ENCODE measurements around the gene KLC1.

KLC1 gene

DNA sequence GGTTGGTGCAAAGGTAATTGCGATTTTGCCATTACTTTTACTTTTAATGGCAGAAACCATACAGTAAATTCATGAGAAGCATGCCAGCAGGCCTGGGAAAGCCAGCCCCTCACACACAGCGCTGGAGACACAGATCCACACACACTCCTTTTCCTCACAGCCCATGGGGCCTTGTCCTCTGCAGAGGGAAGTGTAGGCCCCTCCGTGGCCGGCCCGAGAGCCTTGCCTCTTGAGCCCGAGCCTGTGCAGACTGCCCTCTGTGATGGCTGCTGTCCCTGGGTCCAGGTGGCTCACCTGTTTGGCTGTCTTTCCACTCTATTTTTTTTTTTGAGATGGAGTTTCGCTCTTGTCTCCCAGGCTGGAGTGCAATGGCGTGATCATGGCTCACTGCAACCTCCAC is 46.9 kb downstream of the KLC1 start:
- Histone ChIP-seq H3K9me2 (replicated peaks; ENCODE audit: control insufficient read depth, low read length) (no peaks in the 10 kb centered on the region), H3K4me2 (ENCODE audit: low read length) (no peak overlapping the region), H3K4me3 (ENCODE audit: low read length) (no peak overlapping the region), H3K27ac (ENCODE audit: low read depth, low read length) (no peak overlapping the region), H3K79me2 (ENCODE audit: control insufficient read depth, low read length) (peaks cover 10% of the 10 kb centered on the region), H3K9me3 (ENCODE audit: control insufficient read depth, insufficient read depth, low read length) (no peaks in the 10 kb centered on the region), H4K20me1 (ENCODE audit: control insufficient read depth, insufficient read depth, low read depth, low read length) (no peaks in the 10 kb centered on the region), H3K27me3 (ENCODE audit: control insufficient read depth, low read length) (no peaks in the 10 kb centered on the region), H3F3A (ENCODE audit: control insufficient read depth, insufficient read depth) (peaks cover 12% of the 10 kb centered on the region), H3K36me3 (ENCODE audit: control insufficient read depth, low read length) (peaks cover 88% of the 10 kb centered on the region), H3K4me1 (ENCODE audit: control insufficient read depth, low read length) (peaks cover 18% of the 10 kb centered on the region)
- TF ChIP-seq, protein P1, sequence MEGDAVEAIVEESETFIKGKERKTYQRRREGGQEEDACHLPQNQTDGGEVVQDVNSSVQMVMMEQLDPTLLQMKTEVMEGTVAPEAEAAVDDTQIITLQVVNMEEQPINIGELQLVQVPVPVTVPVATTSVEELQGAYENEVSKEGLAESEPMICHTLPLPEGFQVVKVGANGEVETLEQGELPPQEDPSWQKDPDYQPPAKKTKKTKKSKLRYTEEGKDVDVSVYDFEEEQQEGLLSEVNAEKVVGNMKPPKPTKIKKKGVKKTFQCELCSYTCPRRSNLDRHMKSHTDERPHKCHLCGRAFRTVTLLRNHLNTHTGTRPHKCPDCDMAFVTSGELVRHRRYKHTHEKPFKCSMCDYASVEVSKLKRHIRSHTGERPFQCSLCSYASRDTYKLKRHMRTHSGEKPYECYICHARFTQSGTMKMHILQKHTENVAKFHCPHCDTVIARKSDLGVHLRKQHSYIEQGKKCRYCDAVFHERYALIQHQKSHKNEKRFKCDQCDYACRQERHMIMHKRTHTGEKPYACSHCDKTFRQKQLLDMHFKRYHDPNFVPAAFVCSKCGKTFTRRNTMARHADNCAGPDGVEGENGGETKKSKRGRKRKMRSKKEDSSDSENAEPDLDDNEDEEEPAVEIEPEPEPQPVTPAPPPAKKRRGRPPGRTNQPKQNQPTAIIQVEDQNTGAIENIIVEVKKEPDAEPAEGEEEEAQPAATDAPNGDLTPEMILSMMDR (IDR thresholded peaks at IDR 0.05; ENCODE audit: low read depth, low read length, poor library complexity, severe bottlenecking), result no peak
- no peak for TF ChIP-seq EZH2phosphoT487 (IDR thresholded peaks at IDR 0.05; ENCODE audit: borderline replicate concordance, low read length)

GRCh38 chr14:103676881-103677675 is 48.1 kb downstream of the KLC1 start:
- Histone ChIP-seq H4K20me1 (ENCODE audit: control insufficient read depth, insufficient read depth, low read depth, low read length) (no peaks in the 10 kb centered on the region), H3K9me2 (replicated peaks; ENCODE audit: control insufficient read depth, low read length) (no peaks in the 10 kb centered on the region), H3K9me3 (ENCODE audit: control insufficient read depth, insufficient read depth, low read length) (no peaks in the 10 kb centered on the region), H3K4me3 (ENCODE audit: low read length) (no peak overlapping the region), H3K4me1 (ENCODE audit: control insufficient read depth, low read length) (peaks cover 18% of the 10 kb centered on the region), H3K27ac (ENCODE audit: low read depth, low read length) (no peak overlapping the region), H3F3A (ENCODE audit: control insufficient read depth, insufficient read depth) (peaks cover 12% of the 10 kb centered on the region), H3K4me2 (ENCODE audit: low read length) (no peak overlapping the region), H3K36me3 (ENCODE audit: control insufficient read depth, low read length) (peaks cover 88% of the 10 kb centered on the region), H3K79me2 (ENCODE audit: control insufficient read depth, low read length) (peaks cover 10% of the 10 kb centered on the region), H3K27me3 (ENCODE audit: control insufficient read depth, low read length) (no peaks in the 10 kb centered on the region)
- TF ChIP-seq EZH2phosphoT487 (IDR thresholded peaks at IDR 0.05; ENCODE audit: borderline replicate concordance, low read length), result no peak
- TF ChIP-seq, protein P1 (IDR thresholded peaks at IDR 0.05; ENCODE audit: low read depth, low read length, poor library complexity, severe bottlenecking), result no peak

GRCh38 chr14:103679351-103679750 is 50.3 kb downstream of the KLC1 start:
- Histone ChIP-seq H3K27ac (ENCODE audit: low read depth, low read length) (peak overlapping the region; percentile 22), H3K4me2 (ENCODE audit: low read length) (peak overlapping the region; percentile 62), H3F3A (ENCODE audit: control insufficient read depth, insufficient read depth) (peaks cover 12% of the 10 kb centered on the region), H3K27me3 (ENCODE audit: control insufficient read depth, low read length) (no peaks in the 10 kb centered on the region), H3K4me3 (ENCODE audit: low read length) (peak overlapping the region; percentile 16; the same call in 1 of the 2 replicates), H3K9me2 (replicated peaks; ENCODE audit: control insufficient read depth, low read length) (no peaks in the 10 kb centered on the region), H3K79me2 (ENCODE audit: control insufficient read depth, low read length) (peaks cover 10% of the 10 kb centered on the region), H3K9me3 (ENCODE audit: control insufficient read depth, insufficient read depth, low read length) (no peaks in the 10 kb centered on the region), H3K4me1 (ENCODE audit: control insufficient read depth, low read length) (peaks cover 18% of the 10 kb centered on the region), H4K20me1 (ENCODE audit: control insufficient read depth, insufficient read depth, low read depth, low read length) (no peaks in the 10 kb centered on the region), H3K36me3 (ENCODE audit: control insufficient read depth, low read length) (peaks cover 86% of the 10 kb centered on the region)
- TF ChIP-seq EZH2phosphoT487 (IDR thresholded peaks at IDR 0.05; ENCODE audit: borderline replicate concordance, low read length), result no peak
- TF ChIP-seq, protein P1 (IDR thresholded peaks at IDR 0.05; ENCODE audit: low read depth, low read length, poor library complexity, severe bottlenecking), result peak; percentile 91

Measured in DOHH2 (cell line).